Measurements from ENCODE around the gene PLCL2. TPM values are rescaled to one million over a fixed set of nuclear protein-coding genes. Genes with fewer than 3 reads are reported as not detected.

PLCL2 gene
- total RNA-seq, 1 experiment from 2014 or later: 32.1 TPM

GRCh38 chr3:17047162-17047561 is 162.4 kb downstream of the PLCL2 start:
- H3K79me2 ChIP-seq (ENCODE audit: insufficient read depth, low read length): no peaks in the 10 kb centered on the region
- no peak overlapping the region for H2BK120ac ChIP-seq (ENCODE audit: low read depth, low read length, poor library complexity, severe bottlenecking)
- no peak overlapping the region for H3K27ac ChIP-seq (ENCODE audit: insufficient read length, low read depth, low read length)
- no peak overlapping the region for H3K14ac ChIP-seq (ENCODE audit: insufficient read depth, low read length)
- H2BK5ac ChIP-seq (ENCODE audit: insufficient read length, low read length): no peak overlapping the region
- no peak for TF ChIP-seq CTCF (conservative IDR thresholded peaks at IDR 0.05)
- H3K4me1 ChIP-seq (ENCODE audit: insufficient read depth, low read length): no peaks in the 10 kb centered on the region
- H2AK5ac ChIP-seq (ENCODE audit: insufficient read length, low read length): no peak overlapping the region
- Mint-ChIP-seq H3K4me3 (no peak overlapping the region; a peak in 1 of 5 replicates), H3K9me3 (no peaks in the 10 kb centered on the region), H3K27me3 (ENCODE audit: low read depth) (no peaks in the 10 kb centered on the region), H3K4me1 (peaks cover 33 to 36% of the 10 kb centered on the region in 2 experiments), H3K27ac (peak overlapping the region in 2 of 3 experiments; percentile 12 to 15; a peak in 3 of 7 replicates), H3K36me3 (ENCODE audit: insufficient read depth in 1 of 3, low read depth in 3 of 3) (peaks cover 0 to 14% (median 12%) of the 10 kb centered on the region in 3 experiments; a peak in 2 of 7 replicates)
- no CpG with 5 or more reads among the region's 4 CpGs for WGBS (ENCODE audit: extremely low coverage, insufficient read length, low lambda C conversion rate)
- no peaks in the 10 kb centered on the region for H4K20me1 ChIP-seq (ENCODE audit: control insufficient read depth, insufficient read depth, insufficient read length)
- H3K27me3 ChIP-seq (ENCODE audit: insufficient read depth, low read length): no peaks in the 10 kb centered on the region; the same call in 1 of the 2 replicates
- no peak overlapping the region for H3K9ac ChIP-seq (ENCODE audit: extremely low read depth, insufficient read length, low read length)
- no peak overlapping the region for H4K5ac ChIP-seq (ENCODE audit: insufficient read length, low read depth, low read length)
- H3K4ac ChIP-seq (ENCODE audit: low read depth, low read length): no peak overlapping the region
- DNase-seq: peak; percentile 82
- H4K8ac ChIP-seq (replicated peaks; ENCODE audit: insufficient read length, low read depth, low read length): no peak overlapping the region
- no peak overlapping the region for H3K4me2 ChIP-seq (ENCODE audit: insufficient read depth, insufficient read length, low read length)
- H3T11ph ChIP-seq (ENCODE audit: low read length): no peak overlapping the region
- H3K56ac ChIP-seq (ENCODE audit: insufficient read length, low read depth, low read length): no peak overlapping the region
- H2AFZ ChIP-seq (ENCODE audit: low read length): no peak overlapping the region
- no peak overlapping the region for H3K23ac ChIP-seq (ENCODE audit: insufficient read length, low read depth, low read length)
- no peak overlapping the region for H2BK15ac ChIP-seq (ENCODE audit: low read depth, low read length)
- H4K91ac ChIP-seq (ENCODE audit: insufficient read length, low read depth, low read length): no peak overlapping the region
- no peak overlapping the region for H3K18ac ChIP-seq (ENCODE audit: insufficient read length, low read depth, low read length)
- no peaks in the 10 kb centered on the region for H3K79me1 ChIP-seq (ENCODE audit: insufficient read depth, low read depth, low read length, poor library complexity, severe bottlenecking)
- no peak overlapping the region for H2BK20ac ChIP-seq (ENCODE audit: low read depth, low read length, poor library complexity, severe bottlenecking)
- H2BK12ac ChIP-seq (ENCODE audit: insufficient read length, low read depth, low read length): no peak overlapping the region
- no peaks in the 10 kb centered on the region for H3K23me2 ChIP-seq (ENCODE audit: insufficient read length, low read depth, low read length, poor library complexity, severe bottlenecking)
- no peaks in the 10 kb centered on the region for H3K9me3 ChIP-seq (ENCODE audit: control insufficient read depth, low read depth, low read length)
